Kidney (tissue), 14 donors: ENCODE data around the gene SGPL1. TPM values are rescaled to one million over a fixed set of nuclear protein-coding genes. Genes with fewer than 3 reads are reported as not detected.

Experiments
- DNase-seq, 5 donors: peaks; one replicate each; pipeline ENCODE4 v3.0.0-alpha.2; 2013 to 2020
- FAIRE-seq: peaks from 2 replicates; lab custom pipeline; 2012; peaks lifted over from hg19 to GRCh38; lab: Jason Lieb, UNC
- H3K27ac ChIP-seq, 2 donors: one replicate each; pipeline ENCODE4 v1.7.0; 2013; ENCODE audit warnings: low read depth in 2 of 2, low read length in 2 of 2, inconsistent platforms in 1 of 2
- H3K27me3 ChIP-seq: one replicate; pipeline ENCODE4 v1.7.1; 2013; ENCODE audit warnings: low read length, inconsistent platforms; ENCODE audit not compliant: control insufficient read depth, insufficient read depth
- H3K36me3 ChIP-seq, 3 donors: one replicate each; pipeline versions ENCODE4 v1.7.0 to v1.7.1; 2013; ENCODE audit warnings: low read length in 3 of 3, control low read depth in 1 of 3, inconsistent platforms in 1 of 3; ENCODE audit not compliant: insufficient read depth in 3 of 3, control insufficient read depth in 2 of 3
- H3K4me1 ChIP-seq, 3 donors: one replicate each; pipeline versions ENCODE4 v1.7.0 to v1.7.1; 2013; ENCODE audit warnings: low read length in 3 of 3, inconsistent platforms in 1 of 3, low read depth in 1 of 3; ENCODE audit not compliant: control insufficient read depth in 2 of 3, insufficient read depth in 2 of 3
- H3K4me3 ChIP-seq, 3 donors: one replicate each; pipeline versions ENCODE4 v1.7.0 to v1.8.1; 2013; ENCODE audit warnings: low read length in 3 of 3, control low read depth in 1 of 3, inconsistent platforms in 1 of 3
- H3K9ac ChIP-seq, 3 donors: one replicate each; pipeline versions ENCODE4 v1.7.0 to v1.7.1; 2013; ENCODE audit warnings: low read length in 3 of 3, control low read depth in 1 of 3, inconsistent platforms in 1 of 3
- H3K9me3 ChIP-seq, 3 donors: one replicate each; pipeline versions ENCODE4 v1.7.0 to v1.7.1; 2013; ENCODE audit warnings: low read length in 3 of 3, control low read depth in 1 of 3, inconsistent platforms in 1 of 3; ENCODE audit not compliant: control insufficient read depth in 2 of 3, insufficient read depth in 1 of 3
- CTCF ChIP-seq: IDR thresholded peaks from 3 replicates; pipeline ENCODE4 v1.5.1; 2012; ENCODE audit warnings: mild to moderate bottlenecking, moderate library complexity, borderline replicate concordance; ENCODE audit not compliant: insufficient read depth; ENCODE audit errors: extremely low read depth
- intact Hi-C: fragments of 100-400 bp; cut with DNase I; formaldehyde crosslinking; loops from one replicate; pipeline ENCODE4 v1.11.1; 2022
- polyA plus RNA-seq: library from polyadenylated mRNA; stranded (reverse); fragments of 350-450 nt; fragmentation: Illumina TruSeq; extraction: RNeasy Lipid Tissue Mini Kit (QIAGEN cat#74804); gene quantifications from one replicate; pipeline ENCODE4 v1.2.3, GENCODE V29; 2014; ENCODE audit warnings: low read depth, low replicate concordance; ENCODE audit not compliant: insufficient read depth
- total RNA-seq: library from RNA; stranded (reverse); fragmentation: NEBNext Ultra II Directional; extraction: Animal tissue kit (Norgen Biotek cat#: 25700); gene quantifications from one replicate; pipeline ENCODE4 v1.2.1, GENCODE V29; 2021
- donor health status: control.
- donor health status: control.
- donor health status: control.
- donor health status: control.
- donor health status: control.
- donor health status: DM: yes; HTN: yes; CAD: no.
- donor health status: Normal renal cell carcinoma (clear cell type).

Gene SGPL1
- total and polyA plus RNA-seq, 2 donors from 2014 or later: 13.5 to 105 TPM

- no peaks in the 10 kb centered on the region for H3K27me3 ChIP-seq
- H3K36me3 ChIP-seq: no peaks in the 10 kb centered on the region
- H3K4me1 ChIP-seq: no peaks in the 10 kb centered on the region
- intact Hi-C loops: no loop called here
- peaks cover 0 to 6% (median 0%) of the 10 kb centered on the region in 3 donors for H3K9me3 ChIP-seq
- DNase-seq: no peak
- TF ChIP-seq CTCF: no peak
- no peak overlapping the region for H3K27ac ChIP-seq
- no peak for FAIRE-seq
- H3K9ac ChIP-seq: no peak overlapping the region
- H3K4me3 ChIP-seq: no peak overlapping the region
Observed at GRCh38 chr10:70791386-70792039, 24.2 kb upstream of the SGPL1 start.

GRCh38 chr10:70795613-70796012 lies 20.1 kb upstream of the SGPL1 start:
- DNase-seq (no peak), FAIRE-seq (no peak)
- Histone ChIP-seq H3K4me1 (no peaks in the 10 kb centered on the region), H3K4me3 (no peak overlapping the region), H3K36me3 (no peaks in the 10 kb centered on the region), H3K9ac (no peak overlapping the region), H3K27ac (no peak overlapping the region), H3K27me3 (no peaks in the 10 kb centered on the region), H3K9me3 (no peaks in the 10 kb centered on the region)
- TF ChIP-seq CTCF: no peak
- intact Hi-C loops: no loop called here

GRCh38 chr10:70797840-70798239 lies 17.9 kb upstream of the SGPL1 start:
- TF ChIP-seq CTCF: no peak
- H3K4me3 ChIP-seq: no peak overlapping the region
- no peak overlapping the region for H3K27ac ChIP-seq
- H3K27me3 ChIP-seq: no peaks in the 10 kb centered on the region
- FAIRE-seq (no peak), DNase-seq (no peak)
- intact Hi-C loops: no loop called here
- no peak overlapping the region for H3K9ac ChIP-seq
- H3K36me3 ChIP-seq: no peaks in the 10 kb centered on the region
- H3K4me1 ChIP-seq: no peaks in the 10 kb centered on the region
- H3K9me3 ChIP-seq: no peaks in the 10 kb centered on the region

- H3K4me3 ChIP-seq: no peak overlapping the region
- H3K9me3 ChIP-seq: no peaks in the 10 kb centered on the region
- no peak overlapping the region for H3K9ac ChIP-seq
- DNase-seq (no peak), FAIRE-seq (no peak)
- intact Hi-C loops: no loop called here
- no peaks in the 10 kb centered on the region for H3K4me1 ChIP-seq
- H3K27ac ChIP-seq: no peak overlapping the region
- TF ChIP-seq CTCF: no peak
- no peaks in the 10 kb centered on the region for H3K27me3 ChIP-seq
- H3K36me3 ChIP-seq: no peaks in the 10 kb centered on the region
Observed at GRCh38 chr10:70799124-70799523, 16.6 kb upstream of the SGPL1 start.
